Measurements from ENCODE around the gene GREB1L.

DNA sequence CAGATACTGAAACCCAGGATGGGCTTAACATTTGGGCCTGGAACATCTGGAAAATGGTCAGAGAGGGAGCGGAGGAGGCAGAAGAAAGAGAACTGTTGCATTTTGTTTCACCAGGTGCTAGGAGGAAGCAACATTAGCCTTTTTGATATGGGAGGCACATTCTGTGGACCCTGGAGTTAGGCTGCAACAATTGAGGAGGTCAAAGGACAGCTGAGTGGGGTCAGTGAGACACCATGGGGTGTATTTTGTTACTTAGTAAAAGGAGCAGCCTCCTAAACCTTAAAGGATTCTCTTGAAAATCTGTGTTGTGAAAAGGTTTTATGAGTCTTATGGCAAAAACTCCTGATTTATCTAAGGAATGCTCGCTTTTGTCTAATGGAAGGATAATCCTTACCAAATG, 124.9 kb downstream of the GREB1L start:
- TF ChIP-seq, protein P1, sequence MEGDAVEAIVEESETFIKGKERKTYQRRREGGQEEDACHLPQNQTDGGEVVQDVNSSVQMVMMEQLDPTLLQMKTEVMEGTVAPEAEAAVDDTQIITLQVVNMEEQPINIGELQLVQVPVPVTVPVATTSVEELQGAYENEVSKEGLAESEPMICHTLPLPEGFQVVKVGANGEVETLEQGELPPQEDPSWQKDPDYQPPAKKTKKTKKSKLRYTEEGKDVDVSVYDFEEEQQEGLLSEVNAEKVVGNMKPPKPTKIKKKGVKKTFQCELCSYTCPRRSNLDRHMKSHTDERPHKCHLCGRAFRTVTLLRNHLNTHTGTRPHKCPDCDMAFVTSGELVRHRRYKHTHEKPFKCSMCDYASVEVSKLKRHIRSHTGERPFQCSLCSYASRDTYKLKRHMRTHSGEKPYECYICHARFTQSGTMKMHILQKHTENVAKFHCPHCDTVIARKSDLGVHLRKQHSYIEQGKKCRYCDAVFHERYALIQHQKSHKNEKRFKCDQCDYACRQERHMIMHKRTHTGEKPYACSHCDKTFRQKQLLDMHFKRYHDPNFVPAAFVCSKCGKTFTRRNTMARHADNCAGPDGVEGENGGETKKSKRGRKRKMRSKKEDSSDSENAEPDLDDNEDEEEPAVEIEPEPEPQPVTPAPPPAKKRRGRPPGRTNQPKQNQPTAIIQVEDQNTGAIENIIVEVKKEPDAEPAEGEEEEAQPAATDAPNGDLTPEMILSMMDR (conservative IDR thresholded peaks at IDR 0.05; ENCODE audit: low read length): no peak
- no peak for TF ChIP-seq EZH2phosphoT487 (IDR thresholded peaks at IDR 0.05; ENCODE audit: borderline replicate concordance, low read depth, low read length)
